ENCODE results near the gene PCIF1.

DNA sequence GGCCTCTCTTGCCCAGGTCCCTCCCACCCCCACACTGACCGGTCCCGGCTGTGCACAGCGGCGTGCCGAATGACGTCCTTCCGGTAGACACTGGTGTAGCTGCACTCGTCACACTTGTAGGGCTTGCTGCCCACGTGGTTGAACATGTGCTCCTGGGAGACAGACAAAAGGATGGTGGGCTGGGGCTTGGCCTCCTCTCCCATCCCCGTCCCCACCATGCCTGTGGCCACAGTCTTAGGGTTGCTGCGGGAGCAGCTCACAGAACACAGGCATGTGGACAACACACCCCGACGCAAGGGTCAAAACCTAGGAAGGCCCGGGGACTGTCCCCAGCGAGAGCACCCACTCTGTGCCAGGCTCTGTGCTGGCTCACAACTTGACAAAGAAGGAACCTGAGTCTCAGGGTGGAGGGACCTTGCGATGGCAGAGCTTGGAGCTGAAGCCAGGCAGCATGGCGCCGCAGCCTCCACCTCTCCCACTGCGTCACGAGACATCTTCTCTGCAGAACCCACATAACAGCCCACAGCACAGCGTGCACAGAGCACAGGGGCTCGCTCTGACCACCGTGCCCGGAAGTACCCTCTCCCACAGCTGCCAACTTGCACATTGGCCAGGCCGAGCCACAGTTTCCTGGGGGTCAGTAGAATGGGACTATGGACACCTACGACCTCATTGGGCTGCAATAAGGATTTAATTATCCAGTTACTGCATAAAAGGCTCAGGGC is 27.7 kb downstream of the PCIF1 start:
- TF ChIP-seq, protein P1, sequence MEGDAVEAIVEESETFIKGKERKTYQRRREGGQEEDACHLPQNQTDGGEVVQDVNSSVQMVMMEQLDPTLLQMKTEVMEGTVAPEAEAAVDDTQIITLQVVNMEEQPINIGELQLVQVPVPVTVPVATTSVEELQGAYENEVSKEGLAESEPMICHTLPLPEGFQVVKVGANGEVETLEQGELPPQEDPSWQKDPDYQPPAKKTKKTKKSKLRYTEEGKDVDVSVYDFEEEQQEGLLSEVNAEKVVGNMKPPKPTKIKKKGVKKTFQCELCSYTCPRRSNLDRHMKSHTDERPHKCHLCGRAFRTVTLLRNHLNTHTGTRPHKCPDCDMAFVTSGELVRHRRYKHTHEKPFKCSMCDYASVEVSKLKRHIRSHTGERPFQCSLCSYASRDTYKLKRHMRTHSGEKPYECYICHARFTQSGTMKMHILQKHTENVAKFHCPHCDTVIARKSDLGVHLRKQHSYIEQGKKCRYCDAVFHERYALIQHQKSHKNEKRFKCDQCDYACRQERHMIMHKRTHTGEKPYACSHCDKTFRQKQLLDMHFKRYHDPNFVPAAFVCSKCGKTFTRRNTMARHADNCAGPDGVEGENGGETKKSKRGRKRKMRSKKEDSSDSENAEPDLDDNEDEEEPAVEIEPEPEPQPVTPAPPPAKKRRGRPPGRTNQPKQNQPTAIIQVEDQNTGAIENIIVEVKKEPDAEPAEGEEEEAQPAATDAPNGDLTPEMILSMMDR (conservative IDR thresholded peaks at IDR 0.05; ENCODE audit: low read depth, low read length) = no peak
- no peak for TF ChIP-seq EZH2 (IDR thresholded peaks at IDR 0.05; ENCODE audit: low read length, unreplicated experiment)

Data from PC-3 (cell line).